MM.1S (cell line): ENCODE measurements around the gene IP6K2.

Experiments used
- CTCF ChIP-seq: fragments of 300-600 bp; sonication (generic); IDR thresholded peaks from 2 replicates; pipeline ENCODE4 v1.5.1; 2016; ENCODE audit warnings: antibody characterized with exemption, low read length, mixed read lengths
- EZH2 ChIP-seq: fragments of 300-600 bp; sonication (generic); optimal IDR thresholded peaks from 2 replicates; pipeline ENCODE3; 2017; ENCODE audit warnings: low read depth, mild to moderate bottlenecking, antibody characterized with exemption, low read length, mixed read lengths
- EZH2phosphoT487 ChIP-seq: fragments of 300-600 bp; sonication (generic); IDR thresholded peaks from 2 replicates; pipeline ENCODE4 v1.6.1; 2018; ENCODE audit warnings: antibody characterized with exemption, low read length

GRCh38 chr3:48709051-48709461, 8.0 kb downstream of the IP6K2 start:
- TF ChIP-seq CTCF (no peak), EZH2 (no peak), EZH2phosphoT487 (no peak)
